ENCODE measurements around the gene ZBED1. TPM values are rescaled to one million over a fixed set of nuclear protein-coding genes. Genes with fewer than 3 reads are reported as not detected.
"Not testable (repeated sequence)": the region's sequence is repeated elsewhere in the genome, so short reads cannot be mapped to it uniquely, and the experiment has no call there.

Gene ZBED1
- total and polyA plus RNA-seq, 5 donors: 25.6 to 61.6 (median 33.1) TPM

GRCh38 chrX:2517055-2517454, 16.3 kb upstream of the ZBED1 start:
- Histone ChIP-seq H3K27me3 (ENCODE audit: control insufficient read depth, insufficient read depth) (no peaks in the 10 kb centered on the region), H3K27ac (ENCODE audit: low read length) (no peak overlapping the region), H3K4me1 (ENCODE audit: control insufficient read depth, insufficient read depth, low read length) (no peaks in the 10 kb centered on the region), H3K9me3 (ENCODE audit: control insufficient read depth, low read length) (no peaks in the 10 kb centered on the region), H3K4me3 (ENCODE audit: low read length) (no peak overlapping the region)
- DNase-seq (no peak), ATAC-seq (no peak)
- intact Hi-C loops (cut with DNase I): no loop called here
- 76% methylated on average over 6 of the region's 6 CpGs for WGBS

- ATAC-seq (no peak), DNase-seq (no peak)
- Histone ChIP-seq H3K4me1 (ENCODE audit: control insufficient read depth, insufficient read depth, low read length) (no peaks in the 10 kb centered on the region), H3K27me3 (ENCODE audit: control insufficient read depth, insufficient read depth) (no peaks in the 10 kb centered on the region), H3K27ac (ENCODE audit: low read length) (no peak overlapping the region), H3K4me3 (ENCODE audit: low read length) (no peak overlapping the region), H3K9me3 (ENCODE audit: control insufficient read depth, low read length) (no peaks in the 10 kb centered on the region)
- WGBS: 86% methylated on average over 5 of the region's 5 CpGs
- intact Hi-C loops (cut with DNase I): no loop called here
Measured at GRCh38 chrX:2516623-2517022, 15.8 kb upstream of the ZBED1 start.

DNA sequence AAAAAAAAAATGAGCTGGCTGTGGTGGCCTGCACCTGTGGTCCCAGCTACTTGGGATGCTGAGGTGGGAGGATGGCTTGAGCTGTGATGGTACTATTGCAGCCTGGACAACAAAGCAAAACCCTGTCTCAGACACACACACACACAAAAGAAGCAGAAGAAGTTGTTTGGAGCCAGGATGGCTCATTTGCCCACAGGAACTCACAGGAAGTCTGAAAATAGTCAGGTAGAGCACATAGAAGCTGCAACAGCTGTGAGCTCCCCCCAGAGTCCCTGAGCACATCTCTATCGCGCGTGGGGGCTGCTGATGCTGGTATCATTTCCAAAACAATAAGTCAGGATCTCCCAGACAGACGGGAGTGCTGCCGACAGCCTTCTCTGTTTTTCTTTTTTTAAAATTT, 13.4 kb upstream of the ZBED1 start:
- intact Hi-C loops (cut with DNase I): no loop called here
- Histone ChIP-seq H3K9me3 (ENCODE audit: control insufficient read depth, low read length) (no peaks in the 10 kb centered on the region), H3K27me3 (ENCODE audit: control insufficient read depth, insufficient read depth) (no peaks in the 10 kb centered on the region), H3K4me3 (ENCODE audit: low read length) (no peak overlapping the region), H3K4me1 (ENCODE audit: control insufficient read depth, insufficient read depth, low read length) (no peaks in the 10 kb centered on the region), H3K27ac (ENCODE audit: low read length) (no peak overlapping the region)
- 37% methylated on average over 5 of the region's 5 CpGs for WGBS
- ATAC-seq (no peak), DNase-seq (no peak)

GRCh38 chrX:2513121-2513664, 12.4 kb upstream of the ZBED1 start:
- intact Hi-C loops (cut with DNase I): no loop called here
- Histone ChIP-seq H3K9me3 (ENCODE audit: control insufficient read depth, low read length) (no peaks in the 10 kb centered on the region), H3K4me1 (ENCODE audit: control insufficient read depth, insufficient read depth, low read length) (no peaks in the 10 kb centered on the region), H3K27ac (ENCODE audit: low read length) (no peak overlapping the region), H3K27me3 (ENCODE audit: control insufficient read depth, insufficient read depth) (no peaks in the 10 kb centered on the region), H3K4me3 (ENCODE audit: low read length) (no peak overlapping the region)
- DNase-seq (no peak), ATAC-seq (no peak)
- WGBS: 63% methylated on average over 6 of the region's 6 CpGs

DNA sequence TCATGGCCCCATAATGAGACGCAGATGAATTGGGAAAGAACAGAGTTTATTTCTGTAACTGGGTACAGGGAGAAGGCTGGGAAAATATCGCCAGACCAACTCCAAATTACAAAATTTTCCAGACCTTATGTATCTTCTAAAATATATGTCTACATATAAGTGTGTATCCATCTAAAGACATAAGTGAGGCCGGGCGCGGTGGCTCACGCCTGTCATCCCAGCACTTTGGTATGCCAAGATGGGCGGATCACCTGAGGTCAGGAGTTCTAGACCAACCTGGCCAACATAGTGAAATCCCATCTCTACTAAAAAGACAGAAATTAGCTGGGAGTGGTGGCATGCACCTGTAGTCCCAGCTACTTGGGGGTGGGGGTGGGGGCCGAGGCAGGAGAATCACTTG, 11.7 kb upstream of the ZBED1 start:
- WGBS: 92% methylated on average over 8 of the region's 8 CpGs
- H3K27me3 ChIP-seq (ENCODE audit: control insufficient read depth, insufficient read depth): no peaks in the 10 kb centered on the region
- H3K4me3 ChIP-seq (ENCODE audit: low read length): no peak overlapping the region

DNA sequence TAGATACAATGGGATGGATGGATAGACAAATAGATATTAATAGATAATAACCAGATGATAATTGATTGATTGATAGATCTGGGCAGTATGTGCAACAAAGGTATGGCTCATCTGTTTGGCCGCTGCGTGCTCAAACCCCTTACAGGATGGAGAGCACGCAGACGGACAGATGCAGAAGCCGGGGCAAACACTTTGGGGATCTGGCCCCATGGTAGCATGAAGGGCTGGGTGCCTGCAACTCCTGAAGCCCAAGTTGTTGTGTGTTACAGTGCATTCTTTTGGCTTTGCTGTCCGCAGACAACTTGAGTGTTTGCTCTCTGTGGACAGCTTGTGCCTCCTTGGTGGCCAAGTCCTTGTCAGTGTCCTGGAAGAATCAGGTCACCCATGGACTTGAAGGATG, 10.6 kb upstream of the ZBED1 start:
- Histone ChIP-seq H3K27me3 (ENCODE audit: control insufficient read depth, insufficient read depth) (no peaks in the 10 kb centered on the region), H3K4me1 (ENCODE audit: control insufficient read depth, insufficient read depth, low read length) (no peaks in the 10 kb centered on the region), H3K4me3 (ENCODE audit: low read length) (no peak overlapping the region), H3K27ac (ENCODE audit: low read length) (no peak overlapping the region), H3K9me3 (ENCODE audit: control insufficient read depth, low read length) (no peaks in the 10 kb centered on the region)
- intact Hi-C loops (cut with DNase I): no loop called here
- no peak for DNase-seq
- WGBS: 96% methylated on average over 6 of the region's 6 CpGs
- no peak for ATAC-seq

More for the DNA sequence above, 11.7 kb upstream of the ZBED1 start:
- intact Hi-C loops (cut with DNase I): no loop called here
- Histone ChIP-seq H3K27ac (ENCODE audit: low read length) (no peak overlapping the region), H3K4me1 (ENCODE audit: control insufficient read depth, insufficient read depth, low read length) (no peaks in the 10 kb centered on the region), H3K9me3 (ENCODE audit: control insufficient read depth, low read length) (no peaks in the 10 kb centered on the region)
- DNase-seq: no peak
- ATAC-seq: no peak

- intact Hi-C loops (cut with DNase I): no loop called here
- WGBS: 88% methylated on average over 9 of the region's 9 CpGs
- no peaks in the 10 kb centered on the region for H3K27me3 ChIP-seq (ENCODE audit: control insufficient read depth, insufficient read depth)
Measured at GRCh38 chrX:2508648-2509335, 8.0 kb upstream of the ZBED1 start.

DNA sequence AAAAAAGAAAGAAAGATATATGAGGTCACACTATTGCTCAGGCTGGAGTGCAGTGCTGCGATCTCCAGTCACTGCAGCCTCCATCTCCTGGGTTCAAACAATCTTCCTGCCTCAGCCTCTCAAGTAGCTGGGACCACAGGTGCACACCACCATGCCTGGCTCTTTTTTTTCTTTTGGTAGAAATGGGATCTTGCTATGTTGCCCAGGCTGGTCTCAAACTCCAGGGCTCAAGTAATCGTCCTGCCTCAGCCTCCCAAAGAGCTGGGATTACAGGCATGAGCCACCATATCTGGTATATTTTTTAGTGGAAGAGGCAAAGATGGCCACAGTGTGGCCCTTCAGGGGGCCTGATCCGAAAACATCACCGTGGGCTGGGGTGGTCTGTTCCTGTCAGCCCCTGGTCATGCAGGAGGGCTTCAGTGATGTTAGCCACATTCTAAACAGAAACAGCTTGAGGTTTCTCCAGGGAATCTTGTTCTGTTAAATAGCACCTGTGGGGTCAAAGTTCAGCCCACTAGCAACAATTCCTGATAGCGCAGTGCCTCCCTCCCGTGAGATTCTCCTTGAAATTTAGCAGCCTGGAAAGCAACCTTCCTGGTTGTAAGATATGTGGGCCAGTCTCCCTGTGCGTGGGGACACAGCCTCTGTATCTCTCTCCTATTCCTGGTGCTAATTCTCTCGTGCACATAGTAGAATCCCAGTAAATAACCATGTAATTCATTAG, 7.3 kb upstream of the ZBED1 start:
- 57% methylated on average over 8 of the region's 8 CpGs for WGBS
- no peaks in the 10 kb centered on the region for H3K4me1 ChIP-seq (ENCODE audit: control insufficient read depth, insufficient read depth, low read length)
- DNase-seq (no peak), ATAC-seq (no peak)
- H3K9me3 ChIP-seq (ENCODE audit: control insufficient read depth, low read length): no peaks in the 10 kb centered on the region
- no peaks in the 10 kb centered on the region for H3K27me3 ChIP-seq (ENCODE audit: control insufficient read depth, insufficient read depth)
- H3K27ac ChIP-seq (ENCODE audit: low read length): no peak overlapping the region
- no peak overlapping the region for H3K4me3 ChIP-seq (ENCODE audit: low read length)
- intact Hi-C loops (cut with DNase I): no loop called here

More at GRCh38 chrX:2508648-2509335, 8.0 kb upstream of the ZBED1 start:
- Histone ChIP-seq H3K4me1 (ENCODE audit: control insufficient read depth, insufficient read depth, low read length) (no peaks in the 10 kb centered on the region), H3K27ac (ENCODE audit: low read length) (no peak overlapping the region), H3K4me3 (ENCODE audit: low read length) (no peak overlapping the region), H3K9me3 (ENCODE audit: control insufficient read depth, low read length) (no peaks in the 10 kb centered on the region)
- ATAC-seq: no peak
- no peak for DNase-seq

- no peak for ATAC-seq
- Histone ChIP-seq H3K27me3 (ENCODE audit: control insufficient read depth, insufficient read depth) (no peaks in the 10 kb centered on the region), H3K27ac (ENCODE audit: low read length) (no peak overlapping the region), H3K9me3 (ENCODE audit: control insufficient read depth, low read length) (no peaks in the 10 kb centered on the region), H3K4me3 (ENCODE audit: low read length) (no peak overlapping the region), H3K4me1 (ENCODE audit: control insufficient read depth, insufficient read depth, low read length) (no peaks in the 10 kb centered on the region)
- DNase-seq: no peak
- 89% methylated on average over 3 of the region's 3 CpGs for WGBS
- intact Hi-C loops (cut with DNase I): no loop called here
Measured at GRCh38 chrX:2507196-2507595, 6.4 kb upstream of the ZBED1 start.

- intact Hi-C loops (cut with DNase I); ATAC-seq; H3K27ac ChIP-seq (ENCODE audit: low read length); H3K4me3 ChIP-seq (ENCODE audit: low read length); H3K4me1 ChIP-seq (ENCODE audit: control insufficient read depth, insufficient read depth, low read length); DNase-seq; H3K27me3 ChIP-seq (ENCODE audit: control insufficient read depth, insufficient read depth); H3K9me3 ChIP-seq (ENCODE audit: control insufficient read depth, low read length): not testable (repeated sequence)
- 87% methylated on average over 8 of the region's 8 CpGs for WGBS
Measured at GRCh38 chrX:2505341-2505740, 4.6 kb upstream of the ZBED1 start.

- intact Hi-C loops (cut with DNase I): no loop called here
- ATAC-seq: no peak
Measured at GRCh38 chrX:2504706-2505332, 4.0 kb upstream of the ZBED1 start.

More at GRCh38 chrX:2504706-2505332, 4.0 kb upstream of the ZBED1 start:
- Histone ChIP-seq H3K4me3 (ENCODE audit: low read length) (no peak overlapping the region), H3K9me3 (ENCODE audit: control insufficient read depth, low read length) (no peaks in the 10 kb centered on the region), H3K4me1 (ENCODE audit: control insufficient read depth, insufficient read depth, low read length) (no peaks in the 10 kb centered on the region), H3K27me3 (ENCODE audit: control insufficient read depth, insufficient read depth) (no peaks in the 10 kb centered on the region), H3K27ac (ENCODE audit: low read length) (no peak overlapping the region)
- 56% methylated on average over 7 of the region's 7 CpGs for WGBS
- no peak for DNase-seq
